Neural cell (in vitro differentiated cells): ENCODE measurements around the gene RGS6. TPM values are rescaled to one million over a fixed set of nuclear protein-coding genes. Genes with fewer than 3 reads are reported as not detected.

Experiments used
- H2AFZ ChIP-seq: fragments of 200-600, 300-800 bp; sonication (generic), shearing (Covaris generic); 2 replicates; pipeline ENCODE4 v1.6.0; 2014; ENCODE audit warnings: low read depth, mild to moderate bottlenecking, antibody characterized with exemption, low read length, moderate library complexity
- H3F3A ChIP-seq: fragments of 200-600 bp; shearing (Covaris generic); 2 replicates; pipeline ENCODE4 v1.6.1; 2016; ENCODE audit warnings: mild to moderate bottlenecking, moderate library complexity, mixed read lengths, antibody characterized with exemption, low read length; ENCODE audit not compliant: insufficient read depth, poor library complexity, severe bottlenecking
- H3K27ac ChIP-seq: fragments of 200-600, 300-800 bp; sonication (generic), shearing (Covaris generic); 2 replicates; pipeline ENCODE4 v1.5.1; 2014; ENCODE audit warnings: mild to moderate bottlenecking, low read length, moderate library complexity
- H3K27me3 ChIP-seq: fragments of 300-800, 200-600 bp; sonication (generic), shearing (Covaris generic); 2 replicates; pipeline ENCODE4 v1.6.0; 2014; ENCODE audit warnings: mild to moderate bottlenecking, low read depth, low read length, moderate library complexity; ENCODE audit not compliant: insufficient read depth
- H3K36me3 ChIP-seq: fragments of 300-800, 200-600 bp; sonication (generic), shearing (Covaris generic); 2 replicates; pipeline ENCODE4 v1.5.1; 2014; ENCODE audit warnings: mild to moderate bottlenecking, antibody characterized with exemption, low read length, moderate library complexity; ENCODE audit not compliant: insufficient read depth
- H3K4me2 ChIP-seq: fragments of 300-800, 200-600 bp; sonication (generic), shearing (Covaris generic); 2 replicates; pipeline ENCODE4 v1.6.0; 2014; ENCODE audit warnings: mild to moderate bottlenecking, low read length
- H3K4me3 ChIP-seq: fragments of 300-800, 200-600 bp; sonication (generic), shearing (Covaris generic); 2 replicates; pipeline ENCODE4 v1.5.1; 2014; ENCODE audit warnings: mild to moderate bottlenecking, low read length, moderate library complexity
- H3K79me2 ChIP-seq: fragments of 200-600 bp; shearing (Covaris generic); replicated peaks from 2 replicates; pipeline ENCODE4 v1.6.0; 2014; ENCODE audit warnings: mild to moderate bottlenecking, low read length, moderate library complexity; ENCODE audit not compliant: insufficient read depth
- H3K9ac ChIP-seq: fragments of 300-800, 200-600 bp; sonication (generic), shearing (Covaris generic); 2 replicates; pipeline ENCODE4 v1.6.1; 2016; ENCODE audit warnings: mild to moderate bottlenecking, low read length, mixed read lengths
- H3K9me2 ChIP-seq: fragments of 200-600 bp; shearing (Covaris generic); 2 replicates; pipeline ENCODE4 v1.6.1; 2016; ENCODE audit warnings: mild to moderate bottlenecking, low read length, mixed read lengths; ENCODE audit not compliant: insufficient read depth
- H3K9me3 ChIP-seq: fragments of 200-600, 300-800 bp; sonication (generic), shearing (Covaris generic); 2 replicates; pipeline ENCODE4 v1.6.1; 2016; ENCODE audit warnings: mild to moderate bottlenecking, mixed run types, low read length, moderate library complexity, mixed read lengths
- H4K20me1 ChIP-seq: fragments of 200-600 bp; shearing (Covaris generic); 2 replicates; pipeline ENCODE4 v1.6.1; 2016; ENCODE audit warnings: mild to moderate bottlenecking, mixed run types; ENCODE audit not compliant: insufficient read depth
- EP300 ChIP-seq: fragments of 450-650 bp; conservative IDR thresholded peaks from 2 replicates; pipeline ENCODE4 v1.6.1; 2014; ENCODE audit warnings: antibody characterized with exemption, mild to moderate bottlenecking, moderate library complexity; ENCODE audit not compliant: poor library complexity, severe bottlenecking
- EZH2 ChIP-seq: fragments of 200-600, 300-800 bp; shearing (Covaris generic), sonication (generic); IDR thresholded peaks from 2 replicates; pipeline ENCODE4 v1.6.1; 2014; ENCODE audit warnings: antibody characterized with exemption, low read length, borderline replicate concordance, mild to moderate bottlenecking; ENCODE audit not compliant: insufficient read depth, poor library complexity, severe bottlenecking
- MXI1 ChIP-seq: fragments of 450-650 bp; conservative IDR thresholded peaks from 2 replicates; pipeline ENCODE4 v1.6.1; 2014; ENCODE audit warnings: antibody characterized with exemption, mild to moderate bottlenecking; ENCODE audit not compliant: poor library complexity, severe bottlenecking
- POLR2AphosphoS5 ChIP-seq: IDR thresholded peaks from 2 replicates; pipeline ENCODE4 v1.6.1; 2012
- RAD21 ChIP-seq: fragments of 450-650 bp; conservative IDR thresholded peaks from 2 replicates; pipeline ENCODE4 v1.6.1; 2014; ENCODE audit warnings: antibody characterized with exemption, mild to moderate bottlenecking, moderate library complexity
- SMC3 ChIP-seq: fragments of 450-650 bp; conservative IDR thresholded peaks from 2 replicates; pipeline ENCODE4 v1.6.1; 2014; ENCODE audit warnings: antibody characterized with exemption, mild to moderate bottlenecking, moderate library complexity; ENCODE audit not compliant: poor library complexity
- TAF1 ChIP-seq: IDR thresholded peaks from 2 replicates; pipeline ENCODE4 v1.6.1; 2012; ENCODE audit warnings: low read depth
- polyA plus RNA-seq: library from polyadenylated mRNA; depleted of rRNA; stranded (reverse); fragments of >200 nt; gene quantifications from 2 replicates; pipeline ENCODE4 v1.2.3, GENCODE V29; 2014
- TF ChIP-seq, protein P1 (sequence below): IDR thresholded peaks from 2 replicates; pipeline ENCODE4 v1.6.1; 2012; ENCODE audit warnings: borderline replicate concordance
- TF ChIP-seq, protein P2 (sequence below): fragments of 450-650 bp; IDR thresholded peaks from 2 replicates; pipeline ENCODE4 v1.5.1; 2014; ENCODE audit warnings: antibody characterized with exemption, mild to moderate bottlenecking, moderate library complexity; ENCODE audit not compliant: poor library complexity, severe bottlenecking

The RGS6 gene
- polyA plus RNA-seq, 1 donor from 2014 or later = 7.3 TPM

DNA sequence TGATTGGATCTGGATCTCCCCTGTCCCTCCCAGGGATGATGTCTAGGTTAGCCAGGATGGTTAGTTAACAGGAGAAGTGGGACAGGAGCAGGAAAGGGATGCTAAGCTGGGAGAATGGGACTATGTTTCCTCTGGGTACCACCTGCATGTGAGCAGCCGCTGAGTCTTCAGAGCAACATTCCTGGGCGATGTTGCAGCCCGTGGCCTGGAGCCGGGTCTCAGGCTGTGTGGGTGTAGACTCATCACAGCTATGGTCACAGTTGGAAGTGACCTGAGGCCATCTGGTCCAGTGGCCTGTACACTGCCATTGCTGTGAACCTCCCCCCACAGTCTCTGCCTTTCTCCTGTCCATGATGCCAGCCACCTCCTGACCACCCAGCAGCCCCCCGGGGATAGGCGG, 539.1 kb downstream of the RGS6 start:
- Histone ChIP-seq H3F3A (no peaks in the 10 kb centered on the region), H3K27ac (no peak overlapping the region), H2AFZ (no peak overlapping the region), H3K9me2 (no peaks in the 10 kb centered on the region), H3K79me2 (no peaks in the 10 kb centered on the region), H3K4me3 (no peak overlapping the region), H3K9me3 (no peaks in the 10 kb centered on the region), H3K9ac (no peak overlapping the region), H4K20me1 (no peaks in the 10 kb centered on the region), H3K36me3 (no peaks in the 10 kb centered on the region), H3K4me2 (no peak overlapping the region), H3K27me3 (no peaks in the 10 kb centered on the region)
- TF ChIP-seq POLR2AphosphoS5 (no peak), EZH2 (no peak)
- TF ChIP-seq, protein P1, sequence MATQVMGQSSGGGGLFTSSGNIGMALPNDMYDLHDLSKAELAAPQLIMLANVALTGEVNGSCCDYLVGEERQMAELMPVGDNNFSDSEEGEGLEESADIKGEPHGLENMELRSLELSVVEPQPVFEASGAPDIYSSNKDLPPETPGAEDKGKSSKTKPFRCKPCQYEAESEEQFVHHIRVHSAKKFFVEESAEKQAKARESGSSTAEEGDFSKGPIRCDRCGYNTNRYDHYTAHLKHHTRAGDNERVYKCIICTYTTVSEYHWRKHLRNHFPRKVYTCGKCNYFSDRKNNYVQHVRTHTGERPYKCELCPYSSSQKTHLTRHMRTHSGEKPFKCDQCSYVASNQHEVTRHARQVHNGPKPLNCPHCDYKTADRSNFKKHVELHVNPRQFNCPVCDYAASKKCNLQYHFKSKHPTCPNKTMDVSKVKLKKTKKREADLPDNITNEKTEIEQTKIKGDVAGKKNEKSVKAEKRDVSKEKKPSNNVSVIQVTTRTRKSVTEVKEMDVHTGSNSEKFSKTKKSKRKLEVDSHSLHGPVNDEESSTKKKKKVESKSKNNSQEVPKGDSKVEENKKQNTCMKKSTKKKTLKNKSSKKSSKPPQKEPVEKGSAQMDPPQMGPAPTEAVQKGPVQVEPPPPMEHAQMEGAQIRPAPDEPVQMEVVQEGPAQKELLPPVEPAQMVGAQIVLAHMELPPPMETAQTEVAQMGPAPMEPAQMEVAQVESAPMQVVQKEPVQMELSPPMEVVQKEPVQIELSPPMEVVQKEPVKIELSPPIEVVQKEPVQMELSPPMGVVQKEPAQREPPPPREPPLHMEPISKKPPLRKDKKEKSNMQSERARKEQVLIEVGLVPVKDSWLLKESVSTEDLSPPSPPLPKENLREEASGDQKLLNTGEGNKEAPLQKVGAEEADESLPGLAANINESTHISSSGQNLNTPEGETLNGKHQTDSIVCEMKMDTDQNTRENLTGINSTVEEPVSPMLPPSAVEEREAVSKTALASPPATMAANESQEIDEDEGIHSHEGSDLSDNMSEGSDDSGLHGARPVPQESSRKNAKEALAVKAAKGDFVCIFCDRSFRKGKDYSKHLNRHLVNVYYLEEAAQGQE = no peak

DNA sequence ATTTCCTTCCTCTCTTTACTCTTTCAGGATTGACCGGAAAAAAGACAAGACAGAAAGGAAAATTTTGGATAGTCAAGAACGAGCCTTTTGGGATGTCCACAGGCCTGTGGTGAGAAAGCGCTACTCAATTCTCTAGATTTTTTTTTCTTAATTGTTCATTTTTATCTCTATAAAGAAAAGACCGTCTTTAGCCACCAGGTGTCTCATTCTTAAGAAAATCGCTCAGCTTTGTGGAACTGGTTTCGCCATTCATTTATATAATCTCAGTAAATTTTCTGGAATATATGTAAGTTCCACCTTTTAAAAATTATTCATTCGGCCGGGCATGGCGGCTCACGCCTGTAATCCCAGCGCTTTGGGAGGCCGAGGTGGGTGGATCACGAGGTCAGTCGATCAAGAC, 540.6 kb downstream of the RGS6 start:
- TF ChIP-seq EZH2 = no peak
- TF ChIP-seq TAF1 = no peak
- no peak for TF ChIP-seq EP300
- TF ChIP-seq MXI1 = no peak
- TF ChIP-seq POLR2AphosphoS5 = no peak
- TF ChIP-seq, protein P1 = no peak
- TF ChIP-seq, protein P2, sequence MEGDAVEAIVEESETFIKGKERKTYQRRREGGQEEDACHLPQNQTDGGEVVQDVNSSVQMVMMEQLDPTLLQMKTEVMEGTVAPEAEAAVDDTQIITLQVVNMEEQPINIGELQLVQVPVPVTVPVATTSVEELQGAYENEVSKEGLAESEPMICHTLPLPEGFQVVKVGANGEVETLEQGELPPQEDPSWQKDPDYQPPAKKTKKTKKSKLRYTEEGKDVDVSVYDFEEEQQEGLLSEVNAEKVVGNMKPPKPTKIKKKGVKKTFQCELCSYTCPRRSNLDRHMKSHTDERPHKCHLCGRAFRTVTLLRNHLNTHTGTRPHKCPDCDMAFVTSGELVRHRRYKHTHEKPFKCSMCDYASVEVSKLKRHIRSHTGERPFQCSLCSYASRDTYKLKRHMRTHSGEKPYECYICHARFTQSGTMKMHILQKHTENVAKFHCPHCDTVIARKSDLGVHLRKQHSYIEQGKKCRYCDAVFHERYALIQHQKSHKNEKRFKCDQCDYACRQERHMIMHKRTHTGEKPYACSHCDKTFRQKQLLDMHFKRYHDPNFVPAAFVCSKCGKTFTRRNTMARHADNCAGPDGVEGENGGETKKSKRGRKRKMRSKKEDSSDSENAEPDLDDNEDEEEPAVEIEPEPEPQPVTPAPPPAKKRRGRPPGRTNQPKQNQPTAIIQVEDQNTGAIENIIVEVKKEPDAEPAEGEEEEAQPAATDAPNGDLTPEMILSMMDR = no peak
- TF ChIP-seq RAD21 = no peak
- no peak for TF ChIP-seq SMC3
- Histone ChIP-seq H2AFZ (no peak overlapping the region), H3K9ac (no peak overlapping the region), H3K9me3 (no peaks in the 10 kb centered on the region), H3K36me3 (no peaks in the 10 kb centered on the region), H3K27ac (no peak overlapping the region), H3K79me2 (no peaks in the 10 kb centered on the region), H3F3A (no peaks in the 10 kb centered on the region), H3K9me2 (no peaks in the 10 kb centered on the region), H4K20me1 (no peaks in the 10 kb centered on the region), H3K27me3 (no peaks in the 10 kb centered on the region), H3K4me2 (no peak overlapping the region), H3K4me3 (no peak overlapping the region)
